ENCODE measurements around the gene KRTAP10-12. TPM values are rescaled to one million over a fixed set of nuclear protein-coding genes. Genes with fewer than 3 reads are reported as not detected.

Gene KRTAP10-12
- total and polyA plus RNA-seq, 10 of the 15 experiments (the other 5 are each of a cell fraction or from before 2014, with no cell fraction given): not detected

DNA sequence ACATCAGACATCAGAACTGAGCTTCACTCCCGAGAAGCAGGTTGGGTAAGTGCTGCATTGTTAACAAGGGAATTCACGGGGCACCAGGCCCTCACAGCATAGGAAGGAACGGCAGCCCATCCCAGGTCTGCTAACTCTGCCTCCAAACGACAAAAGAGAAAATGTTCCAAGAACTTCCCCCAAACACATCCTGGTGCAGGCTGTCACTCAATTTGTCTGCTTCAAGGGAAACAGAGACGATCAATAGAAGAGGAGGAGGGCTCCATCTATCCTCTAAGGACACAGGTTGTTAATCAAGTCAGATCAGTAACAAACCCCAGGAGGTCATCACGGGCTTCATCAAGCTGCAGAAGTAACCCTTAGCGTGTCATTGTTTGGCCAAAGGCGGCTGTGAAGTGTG, 17.9 kb downstream of the KRTAP10-12 start (continued):
- TF ChIP-seq, protein P1, sequence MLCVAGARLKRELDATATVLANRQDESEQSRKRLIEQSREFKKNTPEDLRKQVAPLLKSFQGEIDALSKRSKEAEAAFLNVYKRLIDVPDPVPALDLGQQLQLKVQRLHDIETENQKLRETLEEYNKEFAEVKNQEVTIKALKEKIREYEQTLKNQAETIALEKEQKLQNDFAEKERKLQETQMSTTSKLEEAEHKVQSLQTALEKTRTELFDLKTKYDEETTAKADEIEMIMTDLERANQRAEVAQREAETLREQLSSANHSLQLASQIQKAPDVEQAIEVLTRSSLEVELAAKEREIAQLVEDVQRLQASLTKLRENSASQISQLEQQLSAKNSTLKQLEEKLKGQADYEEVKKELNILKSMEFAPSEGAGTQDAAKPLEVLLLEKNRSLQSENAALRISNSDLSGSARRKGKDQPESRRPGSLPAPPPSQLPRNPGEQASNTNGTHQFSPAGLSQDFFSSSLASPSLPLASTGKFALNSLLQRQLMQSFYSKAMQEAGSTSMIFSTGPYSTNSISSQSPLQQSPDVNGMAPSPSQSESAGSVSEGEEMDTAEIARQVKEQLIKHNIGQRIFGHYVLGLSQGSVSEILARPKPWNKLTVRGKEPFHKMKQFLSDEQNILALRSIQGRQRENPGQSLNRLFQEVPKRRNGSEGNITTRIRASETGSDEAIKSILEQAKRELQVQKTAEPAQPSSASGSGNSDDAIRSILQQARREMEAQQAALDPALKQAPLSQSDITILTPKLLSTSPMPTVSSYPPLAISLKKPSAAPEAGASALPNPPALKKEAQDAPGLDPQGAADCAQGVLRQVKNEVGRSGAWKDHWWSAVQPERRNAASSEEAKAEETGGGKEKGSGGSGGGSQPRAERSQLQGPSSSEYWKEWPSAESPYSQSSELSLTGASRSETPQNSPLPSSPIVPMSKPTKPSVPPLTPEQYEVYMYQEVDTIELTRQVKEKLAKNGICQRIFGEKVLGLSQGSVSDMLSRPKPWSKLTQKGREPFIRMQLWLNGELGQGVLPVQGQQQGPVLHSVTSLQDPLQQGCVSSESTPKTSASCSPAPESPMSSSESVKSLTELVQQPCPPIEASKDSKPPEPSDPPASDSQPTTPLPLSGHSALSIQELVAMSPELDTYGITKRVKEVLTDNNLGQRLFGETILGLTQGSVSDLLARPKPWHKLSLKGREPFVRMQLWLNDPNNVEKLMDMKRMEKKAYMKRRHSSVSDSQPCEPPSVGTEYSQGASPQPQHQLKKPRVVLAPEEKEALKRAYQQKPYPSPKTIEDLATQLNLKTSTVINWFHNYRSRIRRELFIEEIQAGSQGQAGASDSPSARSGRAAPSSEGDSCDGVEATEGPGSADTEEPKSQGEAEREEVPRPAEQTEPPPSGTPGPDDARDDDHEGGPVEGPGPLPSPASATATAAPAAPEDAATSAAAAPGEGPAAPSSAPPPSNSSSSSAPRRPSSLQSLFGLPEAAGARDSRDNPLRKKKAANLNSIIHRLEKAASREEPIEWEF (IDR thresholded peaks at IDR 0.05; ENCODE audit: insufficient replicate concordance, low read depth, low read length): no peak
- TF ChIP-seq ATF7 (IDR thresholded peaks at IDR 0.05; ENCODE audit: low read depth) (no peak), SREBF2 (IDR thresholded peaks at IDR 0.05; ENCODE audit: low read length) (no peak), SUZ12 (IDR thresholded peaks at IDR 0.05; ENCODE audit: unreplicated experiment) (no peak), NR2C1 (IDR thresholded peaks at IDR 0.05) (no peak), MXI1 (IDR thresholded peaks at IDR 0.05; ENCODE audit: low read depth, low read length) (no peak), HDAC6 (IDR thresholded peaks at IDR 0.05; ENCODE audit: unreplicated experiment) (no peak), SRF (IDR thresholded peaks at IDR 0.05; ENCODE audit: low read depth in 2 of 2, low read length in 2 of 2) (no peak), NBN (IDR thresholded peaks at IDR 0.05) (no peak)
- TF ChIP-seq, protein P2, sequence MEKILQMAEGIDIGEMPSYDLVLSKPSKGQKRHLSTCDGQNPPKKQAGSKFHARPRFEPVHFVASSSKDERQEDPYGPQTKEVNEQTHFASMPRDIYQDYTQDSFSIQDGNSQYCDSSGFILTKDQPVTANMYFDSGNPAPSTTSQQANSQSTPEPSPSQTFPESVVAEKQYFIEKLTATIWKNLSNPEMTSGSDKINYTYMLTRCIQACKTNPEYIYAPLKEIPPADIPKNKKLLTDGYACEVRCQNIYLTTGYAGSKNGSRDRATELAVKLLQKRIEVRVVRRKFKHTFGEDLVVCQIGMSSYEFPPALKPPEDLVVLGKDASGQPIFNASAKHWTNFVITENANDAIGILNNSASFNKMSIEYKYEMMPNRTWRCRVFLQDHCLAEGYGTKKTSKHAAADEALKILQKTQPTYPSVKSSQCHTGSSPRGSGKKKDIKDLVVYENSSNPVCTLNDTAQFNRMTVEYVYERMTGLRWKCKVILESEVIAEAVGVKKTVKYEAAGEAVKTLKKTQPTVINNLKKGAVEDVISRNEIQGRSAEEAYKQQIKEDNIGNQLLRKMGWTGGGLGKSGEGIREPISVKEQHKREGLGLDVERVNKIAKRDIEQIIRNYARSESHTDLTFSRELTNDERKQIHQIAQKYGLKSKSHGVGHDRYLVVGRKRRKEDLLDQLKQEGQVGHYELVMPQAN (conservative IDR thresholded peaks at IDR 0.05): no peak
- TF ChIP-seq, protein P3, sequence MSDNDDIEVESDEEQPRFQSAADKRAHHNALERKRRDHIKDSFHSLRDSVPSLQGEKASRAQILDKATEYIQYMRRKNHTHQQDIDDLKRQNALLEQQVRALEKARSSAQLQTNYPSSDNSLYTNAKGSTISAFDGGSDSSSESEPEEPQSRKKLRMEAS (IDR thresholded peaks at IDR 0.05; ENCODE audit: low read depth, low read length): no peak
- TF ChIP-seq, protein P4, sequence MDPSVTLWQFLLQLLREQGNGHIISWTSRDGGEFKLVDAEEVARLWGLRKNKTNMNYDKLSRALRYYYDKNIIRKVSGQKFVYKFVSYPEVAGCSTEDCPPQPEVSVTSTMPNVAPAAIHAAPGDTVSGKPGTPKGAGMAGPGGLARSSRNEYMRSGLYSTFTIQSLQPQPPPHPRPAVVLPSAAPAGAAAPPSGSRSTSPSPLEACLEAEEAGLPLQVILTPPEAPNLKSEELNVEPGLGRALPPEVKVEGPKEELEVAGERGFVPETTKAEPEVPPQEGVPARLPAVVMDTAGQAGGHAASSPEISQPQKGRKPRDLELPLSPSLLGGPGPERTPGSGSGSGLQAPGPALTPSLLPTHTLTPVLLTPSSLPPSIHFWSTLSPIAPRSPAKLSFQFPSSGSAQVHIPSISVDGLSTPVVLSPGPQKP (IDR thresholded peaks at IDR 0.05; ENCODE audit: low read depth, low read length): no peak
